Esophagus squamous epithelium (tissue), 5 donors: ENCODE data around the gene NMT1. TPM values are rescaled to one million over a fixed set of nuclear protein-coding genes. Genes with fewer than 3 reads are reported as not detected.

ENCODE experiments used
- DNase-seq: peaks from one replicate; lab custom pipeline; 2025; lab: John Stamatoyannopoulos, UW
- H3K27ac ChIP-seq, 4 donors: fragments of 200-600 bp; sonication (generic); one replicate each; pipeline ENCODE4 v1.5.1; 2016 to 2019; ENCODE audit warnings: mild to moderate bottlenecking in 1 of 4
- H3K27me3 ChIP-seq, 4 donors: fragments of 200-600 bp; sonication (generic); 1 replicate in 3 of 4; 2 replicates in 1 of 4; pipeline versions ENCODE4 v1.5.1 to v1.6.0; 2017 to 2021; ENCODE audit warnings: antibody characterized with exemption in 1 of 4
- H3K36me3 ChIP-seq, 3 donors: fragments of 200-600 bp; sonication (generic); one replicate each; pipeline ENCODE4 v1.5.1; 2016 to 2019
- H3K4me1 ChIP-seq, 3 donors: fragments of 200-600 bp; sonication (generic); one replicate each; pipeline ENCODE4 v1.5.1; 2017 to 2019
- H3K4me3 ChIP-seq, 4 donors: fragments of 200-600 bp; sonication (generic); 1 replicate in 3 of 4; 2 replicates in 1 of 4; pipeline ENCODE4 v1.5.1; 2016 to 2019; ENCODE audit warnings: mild to moderate bottlenecking in 2 of 4, moderate library complexity in 1 of 4
- H3K9me3 ChIP-seq, 3 donors: fragments of 200-600 bp; sonication (generic); one replicate each; pipeline ENCODE4 v1.5.1; 2016 to 2019
- CTCF ChIP-seq, 6 experiments: fragments of 450-650 bp in 4 of 6; fragments of 200-600 bp in 2 of 6; sonication (generic) in 2 of 6; IDR thresholded peaks; one replicate each; pipeline ENCODE4 v1.5.1; 2016 to 2019; ENCODE audit warnings: antibody characterized with exemption in 6 of 6, mild to moderate bottlenecking in 4 of 6, moderate library complexity in 4 of 6
- POLR2A ChIP-seq, 4 donors: fragments of 450-650 bp; IDR thresholded peaks; one replicate each; pipeline ENCODE4 v1.6.1; 2017; ENCODE audit warnings: antibody characterized with exemption in 4 of 4, mild to moderate bottlenecking in 4 of 4, moderate library complexity in 3 of 4
- WGBS, 2 donors: methylation state at CpG; one replicate each; pipeline ENCODE4 v1.1.5; 2018; 5-methylcytosine and 5-hydroxymethylcytosine counted together
- intact Hi-C: fragments of 100-400 bp; cut with DNase I; formaldehyde crosslinking; loops from one replicate; pipeline ENCODE4 v1.15.0; 2022
- total RNA-seq, 4 donors: library from RNA; depleted of rRNA; stranded (reverse); fragments of >200 nt; gene quantifications; one replicate each; pipeline ENCODE4 v1.1.0, GENCODE V29; 2016
- donor health status: DM: yes; HTN: yes; CAD: no.

Gene NMT1
- total RNA-seq, 4 donors from 2014 or later, result 54.6 to 66.2 (median 57.8) TPM

GRCh38 chr17:45149037-45149668 lies 88.0 kb downstream of the NMT1 start:
- peaks cover 16 to 73% (median 34%) of the 10 kb centered on the region in 3 donors for H3K4me1 ChIP-seq
- H3K4me3 ChIP-seq, result peak overlapping the region; percentile 53 to 90 (median 72)
- 0% methylated on average over 5 to 23 of the region's 32 CpGs for WGBS, 2 donors
- TF ChIP-seq CTCF (IDR thresholded peaks at IDR 0.05) (peak; percentile 61 to 91 (median 78)), POLR2A (IDR thresholded peaks at IDR 0.05) (peak in 1 of 4 donors; percentile 18)
- no peaks in the 10 kb centered on the region for H3K36me3 ChIP-seq
- H3K9me3 ChIP-seq, result no peaks in the 10 kb centered on the region
- no peak for DNase-seq
- H3K27me3 ChIP-seq, result no peaks in the 10 kb centered on the region
- intact Hi-C loops, result no loop called here
- peak overlapping the region; percentile 89 to 98 (median 94) for H3K27ac ChIP-seq

GRCh38 chr17:45149669-45150664 lies 88.8 kb downstream of the NMT1 start:
- peaks cover 8 to 73% (median 32%) of the 10 kb centered on the region in 3 donors for H3K4me1 ChIP-seq
- H3K9me3 ChIP-seq, result no peaks in the 10 kb centered on the region
- H3K36me3 ChIP-seq, result no peaks in the 10 kb centered on the region
- intact Hi-C loops, result no loop called here
- 0 to 2% methylated on average over 38 to 48 of the region's 56 CpGs for WGBS, 2 donors
- DNase-seq, result no peak
- peak overlapping the region; percentile 53 to 90 (median 72) for H3K4me3 ChIP-seq
- no peak for TF ChIP-seq POLR2A (IDR thresholded peaks at IDR 0.05)
- no peak for TF ChIP-seq CTCF (IDR thresholded peaks at IDR 0.05)
- no peaks in the 10 kb centered on the region for H3K27me3 ChIP-seq
- peak overlapping the region; percentile 89 to 98 (median 94) for H3K27ac ChIP-seq

GRCh38 chr17:45150911-45151809 lies 90.0 kb downstream of the NMT1 start:
- H3K36me3 ChIP-seq, result no peaks in the 10 kb centered on the region
- 20 to 25% methylated on average over 8 of the region's 8 CpGs for WGBS, 2 donors
- peaks cover 16 to 73% (median 37%) of the 10 kb centered on the region in 3 donors for H3K4me1 ChIP-seq
- intact Hi-C loops, result no loop called here
- no peak for TF ChIP-seq CTCF (IDR thresholded peaks at IDR 0.05)
- no peak for TF ChIP-seq POLR2A (IDR thresholded peaks at IDR 0.05)
- H3K27ac ChIP-seq, result peak overlapping the region; percentile 67 to 98 (median 92)
- DNase-seq, result no peak
- H3K4me3 ChIP-seq, result peak overlapping the region; percentile 53 to 90 (median 72)
- H3K9me3 ChIP-seq, result no peaks in the 10 kb centered on the region
- H3K27me3 ChIP-seq, result no peaks in the 10 kb centered on the region

GRCh38 chr17:45155029-45155428 lies 93.9 kb downstream of the NMT1 start:
- no peak for DNase-seq
- Histone ChIP-seq H3K4me3 (no peak overlapping the region), H3K27ac (peak overlapping the region in 3 of 4 donors; percentile 41 to 62 (median 50)), H3K27me3 (no peaks in the 10 kb centered on the region), H3K9me3 (no peaks in the 10 kb centered on the region), H3K36me3 (peaks cover 0 to 5% (median 0%) of the 10 kb centered on the region in 3 donors), H3K4me1 (peaks cover 29 to 91% (median 56%) of the 10 kb centered on the region in 3 donors)
- TF ChIP-seq CTCF (IDR thresholded peaks at IDR 0.05) (no peak), POLR2A (IDR thresholded peaks at IDR 0.05) (no peak)
- intact Hi-C loops, result no loop called here
- WGBS, 2 donors, result 58 to 74% methylated on average over 4 of the region's 4 CpGs
